Body of pancreas (tissue), 4 donors: ENCODE results near the gene GNG12.
"Not testable (repeated sequence)": the region's sequence is repeated elsewhere in the genome, so short reads cannot be mapped to it uniquely, and the experiment has no call there.

ENCODE experiments used
- CTCF ChIP-seq, 7 experiments: fragments of 450-650 bp in 4 of 7; fragments of 200-600 bp in 3 of 7; sonication (generic) in 3 of 7; IDR thresholded peaks; one replicate each; pipeline ENCODE4 v1.5.1; 2016 to 2019; ENCODE audit warnings: antibody characterized with exemption in 7 of 7
- POLR2A ChIP-seq, 3 donors: fragments of 450-650 bp; IDR thresholded peaks; one replicate each; pipeline ENCODE4 v1.6.1; 2016; ENCODE audit warnings: antibody characterized with exemption in 3 of 3, mild to moderate bottlenecking in 2 of 3

DNA sequence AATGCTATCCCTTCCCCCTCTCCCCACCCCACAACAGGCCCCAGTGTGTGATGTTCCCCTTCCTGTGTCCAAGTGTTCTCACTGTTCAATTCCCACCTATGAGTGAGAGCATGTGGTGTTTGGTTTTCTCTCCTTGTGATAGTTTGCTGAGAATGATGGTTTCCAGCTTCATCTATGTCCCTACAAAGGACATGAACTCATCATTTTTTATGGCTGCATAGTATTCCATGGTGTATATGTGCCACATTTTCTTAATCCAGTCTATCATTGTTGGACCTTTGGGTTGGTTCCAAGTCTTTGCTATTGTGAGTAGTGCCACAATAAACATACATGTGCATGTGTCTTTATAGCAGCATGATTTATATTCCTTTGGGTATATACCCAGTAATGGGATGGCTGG is 168.0 kb downstream of the GNG12 start:
- TF ChIP-seq CTCF, POLR2A (IDR thresholded peaks at IDR 0.05): not testable (repeated sequence)
